Stimulated activated naive B cell treated with anti-CD40 and anti-IgM and Interleukin-4, amounts not matched to agents 10 μg/mL and 1 μg/mL and 100 μg/mL, for 72 hours (primary cell): ENCODE measurements around the gene XPNPEP3.
"Not testable (repeated sequence)": the region's sequence is repeated elsewhere in the genome, so short reads cannot be mapped to it uniquely, and the experiment has no call there.

Experiments used
- ATAC-seq, 2 donors: fragments of 150-1000 bp; cut with Tn5 transposase; replicated peaks; 2 replicates each; pipeline ENCODE4 v1.10.0; 2021; ENCODE audit warnings: moderate library complexity in 1 of 2
- DNase-seq: peaks from one replicate; pipeline ENCODE4 v3.0.0; 2021
- H3K27ac Mint-ChIP-seq: one replicate; pipeline ENCODE4 v1.8.0; 2022; ENCODE audit warnings: mild to moderate bottlenecking, mixed read lengths
- H3K27me3 Mint-ChIP-seq, 2 donors: one replicate each; pipeline ENCODE4 v1.8.0; 2022; ENCODE audit warnings: mixed read lengths in 2 of 2
- H3K36me3 Mint-ChIP-seq, 2 donors: one replicate each; pipeline ENCODE4 v1.8.0; 2022; ENCODE audit warnings: mixed read lengths in 2 of 2, mild to moderate bottlenecking in 1 of 2
- H3K4me1 Mint-ChIP-seq, 2 donors: one replicate each; pipeline ENCODE4 v1.8.0; 2022; ENCODE audit warnings: mixed read lengths in 2 of 2, mild to moderate bottlenecking in 1 of 2
- H3K4me3 Mint-ChIP-seq, 2 donors: one replicate each; pipeline ENCODE4 v1.8.0; 2022; ENCODE audit warnings: mild to moderate bottlenecking in 2 of 2, mixed read lengths in 2 of 2, moderate library complexity in 1 of 2
- H3K9me3 Mint-ChIP-seq, 2 donors: one replicate each; pipeline ENCODE4 v1.8.0; 2022; ENCODE audit warnings: mixed read lengths in 2 of 2, mild to moderate bottlenecking in 1 of 2

The XPNPEP3 gene

DNA sequence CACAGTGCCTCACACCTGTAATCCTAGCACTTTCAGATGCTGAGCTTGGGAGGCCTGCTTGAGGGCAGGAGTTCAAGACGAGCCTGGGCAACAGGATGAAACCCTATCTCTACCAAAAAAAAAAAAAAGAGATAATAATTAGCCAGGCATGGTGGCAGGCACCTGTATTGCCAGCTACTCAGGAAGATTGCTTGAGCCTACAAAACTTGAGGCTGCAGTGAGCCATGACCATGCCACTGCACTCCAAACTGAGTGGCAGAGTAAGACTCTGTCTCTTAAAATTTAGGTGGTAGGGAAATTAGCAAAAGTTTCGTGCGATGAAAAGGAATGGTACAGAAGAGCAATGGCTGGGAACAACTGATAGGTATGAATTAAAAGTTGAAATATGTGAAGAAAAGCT is 18.5 kb upstream of the XPNPEP3 start:
- no peak for ATAC-seq
- Mint-ChIP-seq H3K4me1 (peaks cover 1 to 4% of the 10 kb centered on the region in 2 donors), H3K27me3 (no peaks in the 10 kb centered on the region), H3K4me3 (no peak overlapping the region), H3K9me3 (no peaks in the 10 kb centered on the region), H3K27ac (no peak overlapping the region), H3K36me3 (peaks cover 39% of the 10 kb centered on the region in 2 donors)
- no peak for DNase-seq

GRCh38 chr22:40844951-40845350 is 12.0 kb upstream of the XPNPEP3 start:
- ATAC-seq (no peak), DNase-seq (no peak)
- no peaks in the 10 kb centered on the region for H3K27me3 Mint-ChIP-seq
- no peak overlapping the region for H3K27ac Mint-ChIP-seq
- no peaks in the 10 kb centered on the region for H3K9me3 Mint-ChIP-seq
- peaks cover 1 to 5% of the 10 kb centered on the region in 2 donors for H3K4me1 Mint-ChIP-seq
- H3K4me3 Mint-ChIP-seq: no peak overlapping the region
- H3K36me3 Mint-ChIP-seq: peaks cover 26 to 44% of the 10 kb centered on the region in 2 donors

DNA sequence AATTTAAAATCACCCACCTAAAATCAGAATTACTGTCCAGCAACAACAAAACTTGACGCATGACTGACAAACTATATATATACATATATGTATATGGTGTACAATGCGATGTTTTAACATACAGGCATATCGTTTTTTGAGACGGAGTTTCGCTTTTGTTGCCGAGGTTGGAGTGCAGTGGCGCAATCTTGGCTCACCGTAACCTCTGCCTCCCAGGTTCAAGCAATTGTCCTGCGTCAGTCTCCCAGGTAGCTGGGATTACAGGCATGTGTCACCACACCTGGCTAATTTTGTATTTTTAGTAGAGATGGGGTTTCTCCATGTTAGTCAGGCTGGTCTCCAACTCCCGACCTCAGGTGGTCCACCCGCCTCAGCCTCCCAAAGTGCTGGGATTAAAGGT is 11.1 kb upstream of the XPNPEP3 start:
- H3K9me3 Mint-ChIP-seq, DNase-seq, H3K27ac Mint-ChIP-seq, H3K4me3 Mint-ChIP-seq, H3K27me3 Mint-ChIP-seq, ATAC-seq: not testable (repeated sequence)
- H3K4me1 Mint-ChIP-seq: peaks cover 1 to 11% of the 10 kb centered on the region in 2 donors
- peaks cover 28 to 41% of the 10 kb centered on the region in 2 donors for H3K36me3 Mint-ChIP-seq

DNA sequence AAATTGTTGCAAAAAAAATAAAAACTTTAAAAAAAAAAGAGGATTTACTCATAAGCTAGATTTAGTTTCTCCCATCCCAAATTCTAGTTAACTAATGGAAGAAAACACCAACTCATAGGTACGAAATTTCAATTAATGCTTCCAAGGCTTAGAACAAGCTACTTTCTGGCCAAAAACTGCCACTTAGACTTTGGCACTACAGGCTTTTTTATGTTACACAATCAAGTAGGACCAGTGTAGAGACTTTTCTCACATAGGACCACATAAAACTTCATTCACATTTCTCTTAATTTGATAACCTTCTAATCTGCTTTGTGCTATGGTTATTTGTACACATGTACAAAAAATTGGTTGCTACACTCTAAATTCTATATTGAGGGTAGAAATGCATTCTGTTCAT is 3.6 kb upstream of the XPNPEP3 start:
- Mint-ChIP-seq H3K4me3 (peak overlapping the region in 1 of 2 donors; percentile 33), H3K27ac (peak overlapping the region; percentile 68), H3K36me3 (peaks cover 7 to 22% of the 10 kb centered on the region in 2 donors), H3K27me3 (no peaks in the 10 kb centered on the region), H3K9me3 (no peaks in the 10 kb centered on the region), H3K4me1 (peaks cover 13 to 47% of the 10 kb centered on the region in 2 donors)
- no peak for DNase-seq
- no peak for ATAC-seq

DNA sequence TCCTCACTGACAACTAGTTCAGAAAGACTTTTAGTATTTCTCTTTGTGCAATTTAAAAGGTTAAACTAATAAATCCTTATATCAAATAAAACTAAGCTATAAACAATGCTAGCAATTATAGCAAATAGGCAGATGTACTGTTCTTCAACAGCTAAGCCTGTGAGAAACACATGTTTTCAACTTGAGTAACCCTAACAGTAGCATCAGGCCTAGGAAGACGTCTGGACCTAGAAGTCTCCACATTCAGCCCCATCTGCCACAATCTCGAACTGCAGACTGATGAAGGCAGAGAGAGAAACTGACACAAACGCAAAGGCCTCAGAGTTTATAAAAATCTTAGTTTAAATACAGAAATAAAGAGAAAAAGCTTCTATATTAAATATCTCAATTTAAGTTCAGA is 3.0 kb upstream of the XPNPEP3 start:
- Mint-ChIP-seq H3K4me3 (peak overlapping the region in 1 of 2 donors; percentile 33), H3K4me1 (peaks cover 14 to 49% of the 10 kb centered on the region in 2 donors), H3K27ac (peak overlapping the region; percentile 68), H3K27me3 (no peaks in the 10 kb centered on the region), H3K36me3 (peaks cover 7 to 20% of the 10 kb centered on the region in 2 donors), H3K9me3 (no peaks in the 10 kb centered on the region)
- DNase-seq (no peak), ATAC-seq (no peak)

DNA sequence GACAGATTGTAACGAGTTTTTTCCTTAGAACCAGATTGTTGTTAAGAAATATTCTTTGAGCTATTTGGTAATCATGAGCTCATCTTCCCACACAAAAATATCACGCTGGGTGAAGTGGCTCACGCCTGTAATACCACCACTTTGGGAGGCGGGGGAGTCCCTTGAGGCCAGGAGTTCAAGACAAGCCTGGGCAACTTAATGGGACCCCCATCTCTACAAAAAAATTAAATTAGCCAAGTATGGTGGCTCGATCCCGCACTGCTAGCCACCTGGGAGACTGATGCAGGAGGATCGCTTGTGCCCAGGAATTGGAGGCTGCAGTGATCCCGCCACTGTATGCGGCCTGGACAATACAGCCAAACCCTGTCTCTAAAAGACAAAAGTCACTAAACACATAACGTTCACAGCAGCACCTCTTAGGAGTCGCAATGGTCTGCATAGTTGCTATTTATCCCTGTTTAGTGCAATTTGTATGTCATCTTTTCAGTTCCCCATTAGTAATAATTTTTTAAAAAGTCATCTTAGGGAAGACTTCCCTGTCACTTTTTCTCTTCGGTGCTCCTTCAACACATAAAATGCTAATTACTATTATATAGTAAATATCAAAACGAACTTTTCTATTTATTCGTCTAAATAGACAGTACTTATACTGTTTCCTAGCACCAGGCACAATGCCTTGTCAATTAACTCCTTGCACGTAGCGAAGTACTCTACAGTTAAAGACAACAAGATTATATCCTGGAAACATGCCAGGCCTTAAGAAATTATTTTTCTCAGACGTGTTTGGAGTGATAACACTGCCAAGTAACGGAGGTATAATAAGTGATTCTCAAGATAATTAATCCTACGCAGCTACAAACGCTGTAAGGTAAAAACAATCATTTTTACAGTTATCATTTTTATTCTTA is 1.6 kb upstream of the XPNPEP3 start:
- Mint-ChIP-seq H3K27me3 (no peaks in the 10 kb centered on the region), H3K36me3 (peaks cover 5 to 15% of the 10 kb centered on the region in 2 donors), H3K27ac (peak overlapping the region; percentile 37), H3K4me1 (peaks cover 16 to 48% of the 10 kb centered on the region in 2 donors), H3K4me3 (peak overlapping the region; percentile 93 to 99), H3K9me3 (no peaks in the 10 kb centered on the region)
- DNase-seq (no peak), ATAC-seq (no peak)

DNA sequence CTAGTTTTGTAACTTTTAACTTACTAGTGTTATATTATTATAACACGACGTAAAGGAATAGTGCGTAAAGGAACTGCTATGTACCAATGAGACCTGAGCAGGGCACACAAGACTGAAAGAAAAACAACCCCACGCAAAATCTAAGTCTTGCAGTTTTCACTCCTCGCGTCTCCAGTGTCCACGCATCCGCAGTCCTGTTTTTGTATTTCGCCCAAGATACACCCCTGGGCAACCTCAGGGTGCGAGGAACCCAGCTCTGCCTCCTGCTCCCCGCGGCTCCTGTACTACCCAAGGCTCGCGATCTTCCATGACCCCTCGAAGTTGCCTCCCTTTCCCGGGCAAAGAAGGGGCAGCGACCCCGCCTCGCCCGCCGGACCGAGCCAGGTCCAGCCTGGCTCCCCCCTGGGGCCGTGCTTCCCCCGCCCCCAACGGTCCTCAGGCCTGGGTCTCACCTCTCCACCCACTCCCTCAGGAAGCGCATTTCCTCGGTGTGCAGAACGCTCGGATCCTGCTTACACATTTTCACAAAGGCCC is 902 bp upstream of the XPNPEP3 start:
- Mint-ChIP-seq H3K36me3 (peaks cover 6 to 18% of the 10 kb centered on the region in 2 donors), H3K4me3 (peak overlapping the region; percentile 93 to 99), H3K4me1 (peaks cover 16 to 48% of the 10 kb centered on the region in 2 donors), H3K27ac (peak overlapping the region; percentile 100), H3K27me3 (no peaks in the 10 kb centered on the region), H3K9me3 (no peaks in the 10 kb centered on the region)
- ATAC-seq (peak; percentile 22 to 29), DNase-seq (no peak)

GRCh38 chr22:40857309-40857855 is 434 bp downstream of the XPNPEP3 start:
- Mint-ChIP-seq H3K4me3 (peak overlapping the region; percentile 93 to 99), H3K27ac (peak overlapping the region; percentile 100), H3K27me3 (no peaks in the 10 kb centered on the region), H3K4me1 (peaks cover 14 to 40% of the 10 kb centered on the region in 2 donors), H3K36me3 (peaks cover 10 to 23% of the 10 kb centered on the region in 2 donors), H3K9me3 (no peaks in the 10 kb centered on the region)
- ATAC-seq (no peak), DNase-seq (no peak)

- Mint-ChIP-seq H3K27me3 (no peaks in the 10 kb centered on the region), H3K4me3 (no peak within 1 kb of the TSS), H3K4me1 (peaks cover 20 to 54% of the 10 kb centered on the region in 2 donors), H3K27ac (peak within 1 kb of the TSS; percentile 7), H3K36me3 (peaks cover 7 to 23% of the 10 kb centered on the region in 2 donors), H3K9me3 (no peaks in the 10 kb centered on the region)
- DNase-seq (no peak), ATAC-seq (no peak)
These were observed 5.1 kb downstream of the XPNPEP3 start, which contains the start of gene DNAJB7 for GRCh38 chr22:40862013-40862412. TSS of gene DNAJB7 (minus strand) at chr22:40862113. CDS start at chr22:40861994, 119 bp downstream.

DNA sequence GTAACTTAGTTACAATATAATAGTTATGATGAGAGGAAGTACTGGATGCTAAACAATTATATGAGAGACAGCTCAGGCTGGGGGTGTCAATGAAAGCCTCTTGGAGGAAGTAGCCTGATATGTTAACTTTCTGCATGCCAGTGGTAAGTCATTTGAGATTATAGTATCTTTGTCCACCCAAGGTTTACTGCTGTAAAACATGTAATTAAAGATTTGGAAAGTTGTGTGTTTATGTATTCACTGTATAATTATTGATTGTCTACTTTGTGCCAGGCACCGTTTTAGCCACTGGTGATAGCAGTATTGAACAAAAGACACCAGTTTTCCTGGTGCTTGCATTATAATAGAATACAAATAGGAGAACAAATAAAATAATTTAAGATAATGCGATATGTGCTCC is 5.6 kb downstream of the XPNPEP3 start:
- Mint-ChIP-seq H3K4me1 (peaks cover 20 to 50% of the 10 kb centered on the region in 2 donors), H3K9me3 (no peaks in the 10 kb centered on the region), H3K36me3 (peaks cover 7 to 24% of the 10 kb centered on the region in 2 donors), H3K27ac (no peak overlapping the region), H3K4me3 (no peak overlapping the region), H3K27me3 (no peaks in the 10 kb centered on the region)
- DNase-seq (no peak), ATAC-seq (no peak)

GRCh38 chr22:40867109-40867508 is 10.2 kb downstream of the XPNPEP3 start:
- Mint-ChIP-seq H3K36me3 (peaks cover 4 to 21% of the 10 kb centered on the region in 2 donors), H3K4me1 (peaks cover 13 to 33% of the 10 kb centered on the region in 2 donors), H3K27me3 (no peaks in the 10 kb centered on the region), H3K4me3 (no peak overlapping the region), H3K27ac (no peak overlapping the region), H3K9me3 (no peaks in the 10 kb centered on the region)
- DNase-seq (no peak), ATAC-seq (no peak)

GRCh38 chr22:40868379-40868778 is 11.4 kb downstream of the XPNPEP3 start:
- H3K27ac Mint-ChIP-seq, H3K9me3 Mint-ChIP-seq, H3K4me3 Mint-ChIP-seq, H3K27me3 Mint-ChIP-seq, DNase-seq, ATAC-seq: not testable (repeated sequence)
- peaks cover 4 to 16% of the 10 kb centered on the region in 2 donors for H3K36me3 Mint-ChIP-seq
- peaks cover 11 to 23% of the 10 kb centered on the region in 2 donors for H3K4me1 Mint-ChIP-seq

- no peak for DNase-seq
- H3K27me3 Mint-ChIP-seq: no peaks in the 10 kb centered on the region
- no peak for ATAC-seq
- peaks cover 4 to 10% of the 10 kb centered on the region in 2 donors for H3K36me3 Mint-ChIP-seq
- H3K4me3 Mint-ChIP-seq: no peak overlapping the region
- H3K9me3 Mint-ChIP-seq: no peaks in the 10 kb centered on the region
- no peaks in the 10 kb centered on the region for H3K4me1 Mint-ChIP-seq
- H3K27ac Mint-ChIP-seq: no peak overlapping the region
These were observed 17.1 kb downstream of the XPNPEP3 start for GRCh38 chr22:40874016-40874415.

DNA sequence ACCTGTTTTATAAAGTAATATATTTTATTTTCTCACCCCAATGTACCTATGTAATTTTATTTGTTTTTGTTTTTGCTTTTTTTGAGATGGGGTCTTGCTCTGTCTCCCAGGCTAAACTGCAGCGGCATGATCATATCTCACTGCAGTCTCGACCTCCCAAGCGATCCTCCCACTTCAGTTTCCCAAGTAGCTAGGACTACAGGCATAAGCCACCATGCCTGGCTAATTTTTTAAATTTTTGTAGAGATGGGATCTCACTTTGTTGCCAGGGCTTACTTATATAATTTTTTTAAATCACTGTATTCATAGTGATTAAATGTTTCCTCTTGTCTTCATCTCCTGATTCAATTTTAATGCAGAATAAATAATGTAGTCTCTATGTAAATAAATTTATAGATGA is 18.2 kb downstream of the XPNPEP3 start:
- Mint-ChIP-seq H3K27ac (no peak overlapping the region), H3K4me1 (no peaks in the 10 kb centered on the region), H3K36me3 (peaks cover 4 to 9% of the 10 kb centered on the region in 2 donors), H3K9me3 (no peaks in the 10 kb centered on the region), H3K4me3 (no peak overlapping the region), H3K27me3 (no peaks in the 10 kb centered on the region)
- ATAC-seq: no peak
- no peak for DNase-seq
